Activated T-cell treated with anti-CD3 and anti-CD28 coated beads, Interleukin-2, amount 50 U/mL, for 72 hours (primary cell): ENCODE data around the gene ST3GAL4. TPM values are rescaled to one million over a fixed set of nuclear protein-coding genes. Genes with fewer than 3 reads are reported as not detected.

Experiments
- ATAC-seq, 2 donors: fragments of 150-1000 bp; cut with Tn5 transposase; replicated peaks in 1 of 2; 2 replicates each; pipeline ENCODE4 v1.10.0; 2021; ENCODE audit warnings: moderate library complexity in 2 of 2, mild to moderate bottlenecking in 1 of 2
- DNase-seq, 2 donors: peaks; one replicate each; pipeline ENCODE4 v3.0.0; 2021 to 2022; ENCODE audit warnings: mixed read lengths in 1 of 2
- H3K27ac Mint-ChIP-seq: one replicate; pipeline ENCODE4 v1.8.0; 2022; ENCODE audit warnings: mild to moderate bottlenecking, moderate library complexity, mixed read lengths
- H3K27me3 Mint-ChIP-seq: one replicate; pipeline ENCODE4 v1.8.0; 2022; ENCODE audit warnings: low read depth, mixed read lengths
- H3K36me3 Mint-ChIP-seq, 2 donors: one replicate each; pipeline ENCODE4 v1.8.0; 2022; ENCODE audit warnings: mixed read lengths in 2 of 2, mild to moderate bottlenecking in 1 of 2; ENCODE audit not compliant: insufficient read depth in 2 of 2
- H3K4me1 Mint-ChIP-seq: one replicate; pipeline ENCODE4 v1.8.0; 2022; ENCODE audit warnings: low read depth, mixed read lengths
- H3K4me3 Mint-ChIP-seq, 2 donors: one replicate each; pipeline ENCODE4 v1.8.0; 2022; ENCODE audit warnings: mild to moderate bottlenecking in 2 of 2, mixed read lengths in 2 of 2, moderate library complexity in 2 of 2
- H3K9me3 Mint-ChIP-seq, 2 donors: one replicate each; pipeline ENCODE4 v1.8.0; 2022; ENCODE audit warnings: mixed read lengths in 2 of 2
- total RNA-seq, 2 donors: library from RNA; stranded (reverse); gene quantifications; one replicate each; pipeline ENCODE4 v1.2.3, GENCODE V29; 2022

ST3GAL4 gene
- total RNA-seq, 2 donors from 2014 or later, result 10.9 to 12.1 TPM

DNA sequence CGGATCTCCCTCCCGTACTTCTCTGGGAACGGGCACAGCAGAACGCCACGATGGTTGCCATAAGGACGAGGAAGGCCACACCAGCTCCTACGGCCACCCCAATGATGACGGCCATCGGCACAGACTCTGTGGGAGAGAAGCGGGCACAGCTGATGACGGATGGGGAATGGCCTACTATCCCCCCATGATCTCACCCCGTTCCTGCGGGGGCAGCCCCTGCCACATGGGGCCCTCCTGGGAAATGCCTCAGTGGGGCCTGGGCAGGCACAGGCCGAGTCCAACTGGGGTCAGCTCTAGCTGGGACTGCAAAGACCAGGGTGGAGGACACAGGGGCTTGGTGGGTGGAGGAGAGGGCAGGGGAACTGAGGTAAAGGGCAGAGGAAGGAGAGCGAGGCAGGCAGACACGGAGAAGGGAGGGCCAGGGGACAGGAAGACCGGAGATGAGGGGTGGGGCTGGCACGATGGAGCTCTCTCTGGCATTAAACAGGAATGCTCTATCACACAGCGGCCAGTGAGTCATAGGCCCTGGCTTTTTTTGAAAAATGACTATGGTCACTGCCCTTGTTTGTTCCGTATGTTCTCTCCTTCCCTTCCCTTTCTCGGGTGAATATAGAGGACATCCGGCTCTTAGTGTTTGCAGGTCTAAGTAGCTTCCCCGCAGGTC, 76.0 kb downstream of the ST3GAL4 start:
- Mint-ChIP-seq H3K9me3 (no peaks in the 10 kb centered on the region), H3K4me1 (no peaks in the 10 kb centered on the region), H3K4me3 (no peak overlapping the region), H3K27me3 (no peaks in the 10 kb centered on the region), H3K27ac (no peak overlapping the region), H3K36me3 (no peaks in the 10 kb centered on the region)
- no peak for DNase-seq
- no peak for ATAC-seq

DNA sequence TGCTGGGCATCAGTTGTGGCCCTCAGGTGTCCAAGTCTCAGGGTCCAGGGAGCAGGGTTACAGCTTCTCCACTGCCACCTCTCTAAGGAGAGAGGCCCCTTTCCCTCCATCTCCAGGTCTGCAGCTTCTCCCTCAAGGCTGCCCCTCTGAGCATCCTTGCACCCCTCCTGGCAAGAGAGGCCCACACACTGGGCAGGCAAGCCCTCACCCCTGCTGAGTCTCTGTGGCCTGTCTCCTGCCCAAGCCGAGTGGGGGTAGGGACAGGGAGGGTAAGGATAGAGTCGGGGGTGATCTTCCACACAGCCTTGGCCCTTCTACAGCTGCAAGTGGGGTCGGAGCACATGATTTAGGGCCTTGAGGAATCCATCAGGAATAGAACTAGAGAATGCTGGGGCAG, 76.6 kb downstream of the ST3GAL4 start:
- no peaks in the 10 kb centered on the region for H3K36me3 Mint-ChIP-seq
- H3K27ac Mint-ChIP-seq, result no peak overlapping the region
- no peaks in the 10 kb centered on the region for H3K9me3 Mint-ChIP-seq
- H3K4me1 Mint-ChIP-seq, result no peaks in the 10 kb centered on the region
- no peaks in the 10 kb centered on the region for H3K27me3 Mint-ChIP-seq
- no peak for ATAC-seq
- DNase-seq, result no peak
- no peak overlapping the region for H3K4me3 Mint-ChIP-seq

DNA sequence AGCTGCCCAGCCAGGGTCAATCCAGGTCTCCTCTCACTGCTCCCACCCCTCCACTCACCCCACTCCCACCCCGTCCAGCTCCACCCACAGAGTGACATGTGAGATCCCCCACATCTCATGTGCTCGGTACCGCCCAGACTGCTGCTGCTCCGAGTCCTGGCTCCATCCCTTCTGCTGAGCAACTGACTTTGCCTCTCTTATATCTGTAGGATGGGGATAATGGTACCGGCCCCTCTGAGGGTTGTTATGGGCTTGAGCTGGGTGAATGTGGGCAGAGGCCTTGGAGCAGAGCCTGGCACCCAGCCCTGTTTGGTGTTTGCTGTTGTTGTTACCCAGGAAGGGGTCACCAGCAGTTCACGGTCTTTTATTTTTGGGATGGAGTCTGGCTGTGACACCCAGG, 77.0 kb downstream of the ST3GAL4 start:
- DNase-seq (no peak), ATAC-seq (no peak)
- no peaks in the 10 kb centered on the region for H3K36me3 Mint-ChIP-seq
- H3K4me3 Mint-ChIP-seq, result no peak overlapping the region
- no peak overlapping the region for H3K27ac Mint-ChIP-seq
- H3K9me3 Mint-ChIP-seq, result no peaks in the 10 kb centered on the region
- no peaks in the 10 kb centered on the region for H3K4me1 Mint-ChIP-seq
- no peaks in the 10 kb centered on the region for H3K27me3 Mint-ChIP-seq

DNA sequence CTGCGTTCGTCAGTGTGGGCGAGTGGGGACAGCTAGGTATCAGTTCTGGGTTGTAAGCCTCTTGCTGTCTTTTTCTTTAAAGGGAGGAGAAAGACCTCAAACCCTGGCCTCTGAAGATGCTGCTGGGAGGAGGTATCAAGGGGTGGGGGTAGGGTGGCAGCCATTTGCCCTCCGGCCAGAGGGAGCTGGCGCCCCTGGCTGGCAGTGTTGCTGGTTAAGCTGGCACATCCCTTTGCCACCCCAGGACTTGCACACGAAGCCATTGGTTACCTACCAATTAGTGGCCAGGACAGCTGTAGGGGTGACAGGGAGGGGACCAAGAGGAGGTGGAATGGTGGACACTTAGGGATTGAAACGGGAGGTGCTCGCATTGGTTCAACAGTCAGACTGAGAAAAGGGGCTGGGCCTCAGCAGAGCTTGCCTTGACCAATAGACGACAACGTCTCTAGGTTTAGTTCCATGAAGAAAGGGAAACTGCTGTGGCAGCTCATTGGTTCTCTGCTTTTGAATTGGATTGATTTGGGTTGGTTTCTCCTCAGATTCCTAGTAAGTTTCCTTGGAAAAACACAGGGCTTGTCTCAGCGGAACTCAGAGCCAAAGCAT, 77.9 kb downstream of the ST3GAL4 start:
- Mint-ChIP-seq H3K4me3 (no peak overlapping the region), H3K27me3 (no peaks in the 10 kb centered on the region), H3K4me1 (no peaks in the 10 kb centered on the region), H3K9me3 (no peaks in the 10 kb centered on the region), H3K27ac (no peak overlapping the region), H3K36me3 (no peaks in the 10 kb centered on the region)
- ATAC-seq (no peak), DNase-seq (no peak)

DNA sequence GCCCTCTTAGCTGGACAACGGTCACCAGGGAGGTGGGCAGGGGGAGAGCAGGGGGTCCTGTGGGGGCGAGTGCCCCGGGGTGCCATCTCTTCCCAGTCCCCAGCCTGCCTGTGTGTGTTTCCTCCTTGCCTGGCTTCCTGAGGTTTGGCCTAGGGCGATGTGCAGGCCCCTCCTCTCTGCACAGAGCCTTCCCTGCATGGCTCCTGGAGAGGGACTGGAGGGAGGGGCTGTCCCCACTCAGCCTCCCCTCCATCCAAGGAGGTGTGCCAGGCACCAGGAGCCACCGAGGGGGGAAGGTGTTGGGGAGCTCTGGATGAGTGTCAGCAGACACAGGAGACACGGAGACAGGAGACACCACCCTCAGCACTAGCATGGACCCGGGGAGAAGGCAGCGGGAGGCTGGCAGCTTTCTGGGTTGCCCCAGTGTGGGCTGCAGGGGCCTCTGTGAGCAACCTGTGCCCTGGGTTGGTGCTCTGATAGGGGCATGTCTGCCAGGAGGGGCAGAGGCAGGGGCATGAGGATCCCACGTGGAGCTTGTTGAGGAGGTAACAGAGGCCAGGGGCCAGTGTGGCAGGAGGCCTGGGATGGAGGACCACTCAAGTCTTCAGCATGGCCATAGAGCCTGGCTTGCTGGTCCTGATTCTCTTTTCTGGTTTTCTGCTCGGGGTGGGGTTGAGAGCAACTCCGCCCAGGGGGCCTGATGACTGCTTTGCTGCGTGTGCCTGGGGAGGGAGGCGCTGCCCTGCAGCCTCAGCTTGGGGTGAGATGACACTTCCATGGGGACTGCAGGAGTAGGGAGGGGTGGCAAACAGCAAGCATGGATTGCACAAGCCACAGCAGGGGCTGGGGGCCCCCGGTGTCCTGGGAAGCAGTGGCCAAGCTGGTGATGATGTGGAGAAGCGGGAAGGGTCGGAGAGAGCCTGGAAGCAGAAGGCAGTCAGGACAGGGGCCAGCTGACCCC, 78.8 kb downstream of the ST3GAL4 start:
- ATAC-seq (peak in 1 of 2 donors; percentile 13), DNase-seq (no peak)
- Mint-ChIP-seq H3K4me1 (no peaks in the 10 kb centered on the region), H3K27ac (no peak overlapping the region), H3K27me3 (no peaks in the 10 kb centered on the region), H3K9me3 (no peaks in the 10 kb centered on the region), H3K36me3 (no peaks in the 10 kb centered on the region), H3K4me3 (no peak overlapping the region)

DNA sequence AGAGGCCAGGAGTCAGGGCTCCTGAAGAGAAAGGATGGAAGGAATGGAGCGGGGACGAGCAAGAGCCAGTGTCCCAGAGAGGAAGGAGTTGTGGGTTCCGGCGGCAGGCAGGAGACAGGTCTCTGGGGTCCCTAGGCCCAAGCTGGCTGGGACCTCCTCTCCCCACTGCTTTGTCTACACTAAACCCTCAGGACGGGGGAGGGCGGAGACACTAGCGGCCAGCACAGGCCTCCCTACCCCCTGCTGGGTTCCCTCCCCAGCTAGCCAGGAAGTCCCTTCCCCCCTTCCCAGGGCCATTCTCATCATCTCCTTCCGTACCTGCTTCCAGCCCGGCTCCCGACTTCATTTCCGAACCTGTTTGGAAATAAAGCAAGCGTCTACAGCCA, 79.5 kb downstream of the ST3GAL4 start:
- DNase-seq (no peak), ATAC-seq (no peak)
- Mint-ChIP-seq H3K9me3 (no peaks in the 10 kb centered on the region), H3K4me1 (no peaks in the 10 kb centered on the region), H3K27ac (no peak overlapping the region), H3K27me3 (no peaks in the 10 kb centered on the region), H3K36me3 (no peaks in the 10 kb centered on the region), H3K4me3 (no peak overlapping the region)

DNA sequence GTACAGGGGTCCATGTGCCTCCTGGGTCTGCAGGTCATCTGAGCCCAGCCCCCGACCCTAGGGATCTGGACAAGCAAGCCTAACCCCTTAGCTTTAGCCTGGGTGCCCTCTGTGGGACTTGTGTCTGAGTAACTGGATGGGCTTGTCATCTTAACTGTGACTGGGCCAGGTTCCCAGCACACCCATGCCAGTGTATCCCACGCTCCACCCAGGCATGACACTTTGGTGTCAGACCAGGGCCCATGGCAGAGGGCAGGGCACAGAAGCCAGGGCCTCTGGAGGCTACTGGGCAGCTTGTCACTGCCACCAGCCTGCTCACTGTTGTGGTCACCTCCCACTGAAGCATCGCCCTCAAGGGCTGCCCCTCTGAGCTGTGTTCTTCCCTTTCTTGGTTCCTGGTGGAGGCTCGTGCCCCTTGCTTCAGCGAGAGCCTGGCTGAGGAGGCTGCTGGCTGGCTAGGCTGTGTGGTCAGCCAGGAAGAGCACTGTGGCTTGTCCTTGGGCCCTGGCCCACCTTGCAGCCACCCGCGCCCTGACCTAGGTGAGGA, 80.8 kb downstream of the ST3GAL4 start:
- Mint-ChIP-seq H3K27ac (no peak overlapping the region), H3K4me1 (no peaks in the 10 kb centered on the region), H3K9me3 (no peaks in the 10 kb centered on the region), H3K4me3 (no peak overlapping the region), H3K36me3 (no peaks in the 10 kb centered on the region), H3K27me3 (no peaks in the 10 kb centered on the region)
- no peak for ATAC-seq
- no peak for DNase-seq

DNA sequence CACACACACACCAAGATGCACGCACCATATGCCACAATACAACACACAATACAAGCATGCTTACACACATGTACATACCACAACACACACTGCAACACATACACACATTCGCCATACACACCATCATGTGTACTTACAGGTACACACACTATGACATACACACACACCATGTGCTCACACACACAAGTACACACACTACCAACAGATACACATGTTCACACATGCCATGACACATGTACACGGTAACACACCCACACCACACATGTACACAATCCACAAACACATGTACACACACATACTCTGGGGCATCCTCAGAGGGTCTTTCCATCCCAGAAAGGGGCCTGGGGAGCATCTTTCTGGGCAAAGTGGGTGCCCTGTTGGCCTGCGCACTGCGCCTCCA, 82.2 kb downstream of the ST3GAL4 start:
- no peaks in the 10 kb centered on the region for H3K9me3 Mint-ChIP-seq
- no peaks in the 10 kb centered on the region for H3K36me3 Mint-ChIP-seq
- H3K27me3 Mint-ChIP-seq, result no peaks in the 10 kb centered on the region
- no peaks in the 10 kb centered on the region for H3K4me1 Mint-ChIP-seq
- no peak overlapping the region for H3K27ac Mint-ChIP-seq
- DNase-seq (no peak), ATAC-seq (no peak)
- H3K4me3 Mint-ChIP-seq, result no peak overlapping the region

DNA sequence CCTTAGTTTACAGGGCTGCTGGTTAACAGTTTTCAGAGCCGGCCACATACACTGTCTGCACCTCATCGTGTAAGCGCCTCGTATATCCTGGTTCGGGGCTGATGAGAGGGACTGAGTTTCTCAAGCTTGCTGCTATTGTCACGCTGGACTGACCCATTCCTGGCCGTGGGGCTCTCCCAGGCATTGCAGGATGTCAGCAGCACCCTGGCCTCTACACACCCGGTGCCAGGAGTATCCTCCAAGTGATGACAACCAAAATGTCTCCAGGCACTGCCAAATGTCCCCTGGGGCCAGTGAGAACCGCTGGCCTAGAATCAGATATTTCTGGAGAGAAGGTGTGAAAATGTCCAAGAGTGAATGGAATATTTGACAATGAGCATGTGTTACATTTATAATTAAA, 82.8 kb downstream of the ST3GAL4 start:
- no peak overlapping the region for H3K27ac Mint-ChIP-seq
- no peak for ATAC-seq
- no peak for DNase-seq
- no peaks in the 10 kb centered on the region for H3K27me3 Mint-ChIP-seq
- H3K4me3 Mint-ChIP-seq, result no peak overlapping the region
- no peaks in the 10 kb centered on the region for H3K4me1 Mint-ChIP-seq
- H3K9me3 Mint-ChIP-seq, result no peaks in the 10 kb centered on the region
- H3K36me3 Mint-ChIP-seq, result no peaks in the 10 kb centered on the region

DNA sequence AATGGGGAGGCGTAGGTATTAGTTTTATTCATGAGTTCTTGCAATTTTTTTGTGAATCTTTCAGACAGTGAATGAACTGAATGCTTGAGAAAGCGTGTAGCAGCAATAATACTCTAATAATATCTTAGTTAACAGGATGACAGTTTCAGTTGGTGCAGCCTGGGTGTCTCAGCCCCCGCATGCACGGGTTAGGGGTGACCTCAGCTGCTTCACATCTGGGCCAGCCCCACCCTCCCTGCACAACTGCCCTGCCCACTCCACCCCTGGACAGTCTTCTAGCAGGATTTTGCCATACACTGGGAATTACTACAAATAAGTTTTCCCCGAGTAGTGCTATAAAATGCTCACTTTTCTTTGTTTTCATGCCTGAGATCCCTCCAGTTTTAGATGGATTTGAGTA, 83.2 kb downstream of the ST3GAL4 start:
- H3K27me3 Mint-ChIP-seq, result no peaks in the 10 kb centered on the region
- ATAC-seq (no peak), DNase-seq (no peak)
- H3K4me3 Mint-ChIP-seq, result no peak overlapping the region
- H3K36me3 Mint-ChIP-seq, result no peaks in the 10 kb centered on the region
- H3K9me3 Mint-ChIP-seq, result no peaks in the 10 kb centered on the region
- H3K27ac Mint-ChIP-seq, result no peak overlapping the region
- no peaks in the 10 kb centered on the region for H3K4me1 Mint-ChIP-seq

DNA sequence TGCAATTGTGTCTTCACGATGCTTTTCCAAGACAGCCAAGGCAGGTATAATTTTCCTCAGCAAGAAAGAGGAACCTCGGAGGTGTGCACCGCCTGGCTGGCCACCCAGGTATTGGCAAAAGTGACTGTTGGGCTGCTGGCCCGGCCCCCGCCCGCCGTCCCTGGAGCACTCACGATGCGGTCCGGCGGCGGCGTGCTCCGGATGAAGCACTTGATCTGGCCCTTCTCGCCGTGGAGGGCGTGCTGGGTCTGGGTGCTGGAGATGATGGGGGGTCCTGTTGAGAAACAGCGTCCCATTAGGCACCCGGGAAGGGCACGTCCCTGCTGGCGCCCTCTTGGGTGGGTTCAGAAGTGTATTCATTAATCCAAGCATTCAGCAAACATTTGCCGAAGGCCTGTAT, 84.8 kb downstream of the ST3GAL4 start:
- ATAC-seq, result no peak

DNA sequence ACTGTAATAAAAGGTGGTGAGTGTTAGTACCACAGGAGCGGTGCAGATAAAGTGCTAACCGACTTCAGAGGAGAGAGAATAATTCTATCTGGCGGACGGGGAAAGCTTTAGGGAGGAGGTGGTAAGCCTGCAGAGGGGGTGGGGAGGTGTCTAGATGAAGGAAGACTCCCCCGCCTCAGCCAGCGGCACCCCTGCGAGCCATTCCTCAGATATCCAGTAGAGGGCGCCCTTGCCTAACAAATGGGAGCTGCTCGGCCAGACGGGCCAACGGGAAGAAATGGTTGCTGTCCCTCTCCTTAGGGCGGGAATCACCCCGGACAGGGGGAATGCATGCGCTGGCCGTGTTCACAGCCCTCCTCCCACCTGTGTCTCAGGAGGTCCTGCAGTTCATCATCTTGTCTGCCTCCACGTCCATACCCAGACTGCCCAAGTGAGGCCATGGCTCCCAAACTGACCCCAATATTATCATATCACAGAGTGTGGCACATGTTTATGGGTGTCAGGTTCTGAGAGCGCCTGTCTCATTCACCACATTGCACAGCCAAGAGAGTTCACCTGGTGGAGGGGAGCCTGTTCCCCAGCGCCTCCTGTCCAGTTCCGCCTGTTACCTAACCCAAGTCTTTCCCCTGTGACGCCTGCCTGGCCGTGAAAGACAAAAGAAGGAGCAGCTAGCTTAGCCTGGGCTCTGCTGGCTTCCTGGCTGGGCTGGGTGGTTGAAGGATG, 85.5 kb downstream of the ST3GAL4 start:
- Mint-ChIP-seq H3K36me3 (no peaks in the 10 kb centered on the region), H3K27ac (no peak overlapping the region), H3K27me3 (no peaks in the 10 kb centered on the region), H3K9me3 (no peaks in the 10 kb centered on the region), H3K4me1 (no peaks in the 10 kb centered on the region), H3K4me3 (no peak overlapping the region)
- DNase-seq (peak; percentile 67 to 83), ATAC-seq (peak; percentile 58 to 76)

More for the DNA sequence above, 84.8 kb downstream of the ST3GAL4 start:
- H3K36me3 Mint-ChIP-seq, result no peaks in the 10 kb centered on the region
- H3K27ac Mint-ChIP-seq, result no peak overlapping the region
- no peaks in the 10 kb centered on the region for H3K4me1 Mint-ChIP-seq
- no peak for DNase-seq
- H3K27me3 Mint-ChIP-seq, result no peaks in the 10 kb centered on the region
- H3K9me3 Mint-ChIP-seq, result no peaks in the 10 kb centered on the region
- H3K4me3 Mint-ChIP-seq, result no peak overlapping the region

DNA sequence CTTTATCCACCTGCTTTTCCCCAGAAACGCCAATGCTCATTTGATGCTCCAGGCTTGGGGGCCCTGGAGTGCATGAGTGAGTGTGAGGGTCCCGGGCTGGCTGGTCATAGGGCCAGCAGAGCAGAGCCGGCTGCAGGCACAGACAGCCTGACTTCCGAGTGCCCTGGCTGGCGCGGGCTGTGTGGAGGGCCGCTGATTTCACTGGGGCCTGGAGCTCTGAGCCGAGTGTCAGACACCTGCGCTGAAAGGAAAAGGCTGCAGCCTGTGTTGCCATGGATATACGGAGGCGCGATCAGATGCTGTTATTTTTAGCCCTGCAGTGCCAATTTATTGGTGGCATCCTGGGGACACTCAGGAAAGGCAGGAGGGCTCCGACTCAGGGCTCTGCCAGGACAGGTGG, 87.6 kb downstream of the ST3GAL4 start:
- DNase-seq (no peak), ATAC-seq (no peak)
- Mint-ChIP-seq H3K27me3 (no peaks in the 10 kb centered on the region), H3K4me3 (no peak overlapping the region), H3K4me1 (no peaks in the 10 kb centered on the region), H3K9me3 (no peaks in the 10 kb centered on the region), H3K27ac (no peak overlapping the region), H3K36me3 (no peaks in the 10 kb centered on the region)
